ENCODE data around the gene PPIG.

Gene PPIG

DNA sequence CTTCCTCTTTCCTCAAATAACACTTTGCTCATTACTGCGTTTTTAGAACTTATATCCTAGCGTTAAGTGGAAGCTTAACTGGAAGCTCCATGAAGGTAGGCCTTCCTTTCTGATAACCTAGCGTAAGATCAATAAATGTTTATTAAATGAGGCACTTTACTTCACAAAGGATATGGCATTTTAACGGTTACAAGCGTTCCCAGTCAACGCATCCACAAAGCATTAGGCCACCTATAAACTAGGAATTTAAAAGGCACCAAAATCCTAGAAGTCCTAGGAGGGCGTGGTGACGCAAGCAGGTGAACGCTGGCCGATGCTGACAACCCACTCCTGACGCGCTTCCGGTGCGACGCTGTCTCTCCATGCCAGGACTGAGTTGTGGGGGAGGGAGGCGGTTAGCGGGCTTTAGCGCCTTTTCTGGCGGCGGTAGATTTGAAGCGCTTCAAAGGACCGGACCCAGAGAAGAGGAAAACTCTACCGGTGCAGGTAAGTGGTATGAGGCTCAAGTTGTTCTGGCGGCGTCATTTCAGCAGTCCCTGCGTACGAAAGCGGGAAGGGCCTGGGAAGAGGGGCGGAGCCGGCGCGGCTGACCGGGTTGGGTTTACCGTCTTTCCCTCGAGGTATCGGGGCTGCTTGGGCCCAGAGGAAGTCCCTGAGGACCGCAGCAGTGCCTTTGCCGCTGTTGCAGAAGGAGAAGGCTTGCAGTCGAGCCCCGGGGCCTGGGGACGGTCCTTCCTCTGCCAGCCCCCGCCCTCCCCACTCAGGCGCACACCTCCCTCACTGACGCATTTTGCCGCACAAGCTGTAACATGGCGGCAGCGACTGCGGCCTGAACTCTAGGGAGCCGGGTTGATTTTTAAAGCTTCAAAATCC, at the start of gene PPIG (continued):
- no peak for TF ChIP-seq ZNF302 (tag by site-specific recombination; IDR thresholded peaks at IDR 0.05; ENCODE audit: low read depth)
- TF ChIP-seq ZNF549 (tag by site-specific recombination; IDR thresholded peaks at IDR 0.05) = peak; percentile 38; the same call in 1 of the 2 replicates
- no peak for TF ChIP-seq PRDM1 (tag by site-specific recombination; IDR thresholded peaks at IDR 0.05)
- no peak for TF ChIP-seq ZNF169 (tag by site-specific recombination; IDR thresholded peaks at IDR 0.05)
- TF ChIP-seq ZNF544 (tag by site-specific recombination; IDR thresholded peaks at IDR 0.05) = no peak
- no peak for TF ChIP-seq ZNF174 (tag by site-specific recombination; IDR thresholded peaks at IDR 0.05)
- TF ChIP-seq REST (tag by site-specific recombination; IDR thresholded peaks at IDR 0.05) = no peak
- TF ChIP-seq GFI1B (tag by site-specific recombination; IDR thresholded peaks at IDR 0.05) = no peak
- peak; percentile 84 for TF ChIP-seq ZBTB8A (tag by site-specific recombination; IDR thresholded peaks at IDR 0.05)
- TF ChIP-seq, protein P1, sequence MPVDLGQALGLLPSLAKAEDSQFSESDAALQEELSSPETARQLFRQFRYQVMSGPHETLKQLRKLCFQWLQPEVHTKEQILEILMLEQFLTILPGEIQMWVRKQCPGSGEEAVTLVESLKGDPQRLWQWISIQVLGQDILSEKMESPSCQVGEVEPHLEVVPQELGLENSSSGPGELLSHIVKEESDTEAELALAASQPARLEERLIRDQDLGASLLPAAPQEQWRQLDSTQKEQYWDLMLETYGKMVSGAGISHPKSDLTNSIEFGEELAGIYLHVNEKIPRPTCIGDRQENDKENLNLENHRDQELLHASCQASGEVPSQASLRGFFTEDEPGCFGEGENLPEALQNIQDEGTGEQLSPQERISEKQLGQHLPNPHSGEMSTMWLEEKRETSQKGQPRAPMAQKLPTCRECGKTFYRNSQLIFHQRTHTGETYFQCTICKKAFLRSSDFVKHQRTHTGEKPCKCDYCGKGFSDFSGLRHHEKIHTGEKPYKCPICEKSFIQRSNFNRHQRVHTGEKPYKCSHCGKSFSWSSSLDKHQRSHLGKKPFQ (tag by site-specific recombination; IDR thresholded peaks at IDR 0.05) = peak; percentile 35; the same call in 1 of the 2 replicates
- no peak for TF ChIP-seq ZNF202 (tag by site-specific recombination; IDR thresholded peaks at IDR 0.05; ENCODE audit: borderline replicate concordance)
- no peak for TF ChIP-seq ZSCAN5A (tag by site-specific recombination; IDR thresholded peaks at IDR 0.05)
- TF ChIP-seq, protein P2, sequence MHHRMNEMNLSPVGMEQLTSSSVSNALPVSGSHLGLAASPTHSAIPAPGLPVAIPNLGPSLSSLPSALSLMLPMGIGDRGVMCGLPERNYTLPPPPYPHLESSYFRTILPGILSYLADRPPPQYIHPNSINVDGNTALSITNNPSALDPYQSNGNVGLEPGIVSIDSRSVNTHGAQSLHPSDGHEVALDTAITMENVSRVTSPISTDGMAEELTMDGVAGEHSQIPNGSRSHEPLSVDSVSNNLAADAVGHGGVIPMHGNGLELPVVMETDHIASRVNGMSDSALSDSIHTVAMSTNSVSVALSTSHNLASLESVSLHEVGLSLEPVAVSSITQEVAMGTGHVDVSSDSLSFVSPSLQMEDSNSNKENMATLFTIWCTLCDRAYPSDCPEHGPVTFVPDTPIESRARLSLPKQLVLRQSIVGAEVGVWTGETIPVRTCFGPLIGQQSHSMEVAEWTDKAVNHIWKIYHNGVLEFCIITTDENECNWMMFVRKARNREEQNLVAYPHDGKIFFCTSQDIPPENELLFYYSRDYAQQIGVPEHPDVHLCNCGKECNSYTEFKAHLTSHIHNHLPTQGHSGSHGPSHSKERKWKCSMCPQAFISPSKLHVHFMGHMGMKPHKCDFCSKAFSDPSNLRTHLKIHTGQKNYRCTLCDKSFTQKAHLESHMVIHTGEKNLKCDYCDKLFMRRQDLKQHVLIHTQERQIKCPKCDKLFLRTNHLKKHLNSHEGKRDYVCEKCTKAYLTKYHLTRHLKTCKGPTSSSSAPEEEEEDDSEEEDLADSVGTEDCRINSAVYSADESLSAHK (tag by site-specific recombination; IDR thresholded peaks at IDR 0.05) = peak; percentile 19; the same call in 1 of the 2 replicates
- TF ChIP-seq TSHZ1 (tag by site-specific recombination; IDR thresholded peaks at IDR 0.05; ENCODE audit: borderline replicate concordance) = no peak
- TF ChIP-seq ZNF623 (tag by site-specific recombination; IDR thresholded peaks at IDR 0.05) = no peak
- no peak for TF ChIP-seq ZNF830 (tag by site-specific recombination; IDR thresholded peaks at IDR 0.05; ENCODE audit: low read depth)
- no peak for TF ChIP-seq OSR2 (tag by site-specific recombination; IDR thresholded peaks at IDR 0.05)
- no peak for TF ChIP-seq ZNF354C (tag by site-specific recombination; IDR thresholded peaks at IDR 0.05; ENCODE audit: borderline replicate concordance, low read depth)
- TF ChIP-seq ZEB2 (tag by site-specific recombination; IDR thresholded peaks at IDR 0.05) = peak; percentile 74
- TF ChIP-seq ZNF311 (tag by site-specific recombination; IDR thresholded peaks at IDR 0.05; ENCODE audit: borderline replicate concordance) = no peak
- TF ChIP-seq ZNF558 (tag by site-specific recombination; IDR thresholded peaks at IDR 0.05) = no peak
- no peak for TF ChIP-seq ZNF138 (tag by site-specific recombination; IDR thresholded peaks at IDR 0.05; ENCODE audit: borderline replicate concordance)
- TF ChIP-seq SCRT1 (tag by site-specific recombination; IDR thresholded peaks at IDR 0.05; ENCODE audit: borderline replicate concordance) = no peak
- no peak; the same call in 1 of the 2 replicates for TF ChIP-seq KLF1 (tag by site-specific recombination; IDR thresholded peaks at IDR 0.05)
- TF ChIP-seq OVOL3 (tag by site-specific recombination; IDR thresholded peaks at IDR 0.05) = peak; percentile 32; the same call in 1 of the 2 replicates
- 0 out of 2 replicates have a peak, but pooled peaks have one; percentile 49 for TF ChIP-seq YY2 (tag by site-specific recombination; IDR thresholded peaks at IDR 0.05)

All from HEK293 (cell line).